GM21528 (cell line): ENCODE data around the gene ASTL.
"Not testable (repeated sequence)": the region's sequence is repeated elsewhere in the genome, so short reads cannot be mapped to it uniquely, and the experiment has no call there.

ENCODE experiments used
- ATAC-seq: cut with Tn5 transposase; IDR thresholded peaks from one replicate; pipeline ENCODE4 v1.9.1; 2021; ENCODE audit warnings: mild to moderate bottlenecking, moderate library complexity; ENCODE audit not compliant: unreplicated experiment, low FRiP score

The ASTL gene

DNA sequence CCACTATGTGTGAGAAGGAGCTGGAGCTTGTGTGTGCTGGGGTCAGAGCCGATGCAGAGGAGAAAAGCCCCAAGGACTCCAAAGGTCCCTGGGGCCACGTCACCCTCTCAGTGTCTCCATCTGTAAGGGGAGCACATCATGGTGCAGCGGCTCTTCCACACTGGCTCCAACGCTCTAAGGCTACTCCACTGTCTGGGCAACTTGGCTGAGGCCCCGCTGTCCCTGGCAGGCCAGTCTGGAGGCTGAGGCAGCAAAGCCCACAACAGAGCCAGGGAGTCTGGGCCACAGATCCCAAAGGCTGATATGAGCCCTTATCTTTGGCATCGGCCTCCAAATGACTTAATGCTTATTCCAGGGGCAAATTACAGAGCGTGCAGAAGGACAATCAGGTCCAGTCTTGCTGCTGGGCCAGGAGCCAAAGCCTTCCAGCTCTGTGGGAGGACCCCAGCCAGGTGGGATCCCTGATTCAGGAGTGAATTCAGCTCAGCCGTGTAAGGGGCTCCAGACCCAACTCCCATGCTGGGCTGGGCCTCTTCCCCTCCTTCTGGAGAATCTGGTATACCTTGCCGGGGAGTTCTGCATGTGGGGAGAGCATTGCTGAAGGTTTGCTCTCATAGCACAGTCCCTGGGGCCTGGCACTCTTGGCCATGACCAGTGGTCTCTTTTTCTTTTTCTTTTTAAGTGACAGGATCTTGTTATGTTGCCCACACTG lies 8.7 kb upstream of the ASTL start:
- no peak for ATAC-seq

DNA sequence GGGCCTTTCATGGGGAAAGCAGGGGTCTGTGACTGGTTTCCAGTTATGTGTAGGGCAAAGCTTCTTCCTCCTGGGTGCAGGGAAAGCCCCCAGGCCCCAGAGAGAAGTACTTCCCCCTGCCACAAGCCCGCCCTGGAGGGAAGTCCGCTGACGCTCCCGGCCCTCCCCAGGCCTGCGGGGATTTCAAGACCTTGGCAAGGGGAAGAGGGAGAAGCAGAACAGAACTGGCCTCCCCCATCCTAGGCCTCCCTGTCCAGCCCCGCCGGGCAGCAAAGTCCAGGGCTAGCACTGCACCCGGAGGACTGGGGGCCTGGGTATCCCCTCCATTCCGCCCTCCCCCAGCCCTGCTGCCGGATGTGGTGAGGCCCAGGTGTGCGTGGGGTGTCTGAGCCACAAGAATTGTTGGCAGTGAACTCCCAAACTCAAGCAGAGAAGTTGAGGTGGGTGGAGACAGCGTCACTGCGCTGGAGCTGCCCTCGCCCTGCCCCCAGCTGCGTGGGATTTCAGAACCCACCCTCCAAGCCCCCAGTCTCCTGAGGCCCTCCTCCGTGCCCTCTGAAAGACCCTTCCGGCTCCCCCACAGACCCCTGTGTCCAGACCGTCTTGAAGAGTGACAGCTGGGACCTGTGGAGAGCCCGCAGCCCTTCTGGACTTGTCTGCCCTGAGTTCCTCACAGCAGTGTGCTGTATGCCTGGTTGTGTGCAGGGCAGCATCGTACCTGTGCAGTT lies 8.0 kb upstream of the ASTL start:
- ATAC-seq: peak; percentile 31

DNA sequence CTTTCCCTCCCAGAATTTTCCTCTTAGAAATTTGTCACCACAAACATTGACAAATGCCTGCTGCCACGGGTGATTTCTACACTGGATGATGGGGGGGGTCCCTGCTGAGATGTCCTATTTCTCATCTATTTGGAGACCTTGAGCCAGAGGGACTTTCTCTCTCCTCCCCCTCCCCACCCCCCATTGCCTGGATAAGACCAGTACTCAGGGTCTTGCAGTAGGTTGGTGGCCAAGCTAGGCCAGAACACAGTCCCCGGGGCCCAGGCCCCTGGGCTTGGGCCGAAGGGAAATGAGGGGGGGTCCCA lies 7.5 kb upstream of the ASTL start:
- ATAC-seq: no peak

DNA sequence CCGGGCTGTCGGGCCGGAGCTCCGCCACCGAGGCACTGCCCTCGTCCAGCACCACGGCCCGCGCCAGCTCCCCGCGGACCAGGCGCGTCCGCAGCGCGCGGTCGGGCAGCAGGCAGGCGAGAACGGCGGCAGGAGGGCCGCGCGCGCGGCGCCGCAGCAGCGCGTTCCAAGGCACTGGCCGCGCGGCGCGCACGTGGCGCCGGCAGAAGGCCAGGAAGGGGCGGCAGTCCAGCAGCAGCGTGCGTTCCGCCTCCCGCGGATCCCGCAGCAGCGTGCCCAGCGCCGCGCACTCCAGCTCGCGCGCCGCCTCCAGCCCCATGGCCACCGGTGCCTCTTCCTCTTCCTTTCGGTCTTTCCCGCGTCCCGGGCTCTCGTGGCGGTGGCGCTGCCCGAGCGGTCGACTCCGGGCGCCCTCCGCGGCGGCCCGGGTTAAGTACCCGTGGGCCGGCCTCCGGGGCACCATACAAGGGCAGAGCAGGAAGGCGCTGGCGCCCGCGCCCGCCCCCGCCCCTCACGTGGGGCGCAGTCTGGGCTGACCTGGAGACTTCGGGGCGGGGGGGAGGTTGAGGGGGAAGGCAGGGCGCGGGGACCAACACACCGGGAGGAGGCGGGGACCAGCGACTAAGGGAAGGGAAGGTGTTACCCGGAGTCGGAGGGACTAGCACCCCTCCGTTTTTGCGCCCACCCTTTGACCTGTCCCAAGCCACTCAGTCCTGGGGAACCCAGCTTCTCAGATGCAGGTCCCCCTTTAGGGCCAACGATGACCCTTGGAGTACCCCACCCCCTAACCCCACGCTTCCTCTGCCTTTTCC lies 6.9 kb upstream of the ASTL start, which contains the start of gene DUSP2:
DUSP2 (minus strand) TSS at position 405 of the 812 bp plus-strand sequence; CDS start at position 319, 86 bp downstream.
- ATAC-seq: peak; percentile 49

DNA sequence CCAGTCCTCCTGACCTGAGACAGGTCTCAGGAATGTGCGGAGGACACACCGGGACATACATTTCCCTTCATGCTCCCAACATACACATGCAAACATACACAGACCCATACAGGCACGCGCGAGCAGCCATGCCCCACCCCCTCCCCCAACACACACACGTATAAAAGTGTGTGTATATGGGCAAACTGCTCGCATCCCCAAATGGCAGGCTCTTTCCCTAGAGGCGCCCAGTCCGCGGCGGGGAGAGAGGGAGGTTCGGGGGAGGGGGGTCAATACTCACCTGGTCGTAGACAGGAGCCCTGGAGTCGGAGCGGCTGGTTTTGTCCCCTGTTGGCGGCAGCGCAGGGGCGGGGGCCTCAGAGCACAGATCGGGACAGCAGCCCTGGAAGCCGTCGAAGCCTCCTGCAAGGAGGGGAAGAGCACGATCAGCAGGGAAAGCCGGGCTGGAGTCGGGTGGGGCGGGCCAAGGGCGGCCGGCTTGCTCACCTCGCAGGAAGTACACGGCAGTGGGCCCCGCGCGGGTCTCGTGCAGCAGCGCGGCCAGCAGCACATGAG lies 6.3 kb upstream of the ASTL start:
- no peak for ATAC-seq

DNA sequence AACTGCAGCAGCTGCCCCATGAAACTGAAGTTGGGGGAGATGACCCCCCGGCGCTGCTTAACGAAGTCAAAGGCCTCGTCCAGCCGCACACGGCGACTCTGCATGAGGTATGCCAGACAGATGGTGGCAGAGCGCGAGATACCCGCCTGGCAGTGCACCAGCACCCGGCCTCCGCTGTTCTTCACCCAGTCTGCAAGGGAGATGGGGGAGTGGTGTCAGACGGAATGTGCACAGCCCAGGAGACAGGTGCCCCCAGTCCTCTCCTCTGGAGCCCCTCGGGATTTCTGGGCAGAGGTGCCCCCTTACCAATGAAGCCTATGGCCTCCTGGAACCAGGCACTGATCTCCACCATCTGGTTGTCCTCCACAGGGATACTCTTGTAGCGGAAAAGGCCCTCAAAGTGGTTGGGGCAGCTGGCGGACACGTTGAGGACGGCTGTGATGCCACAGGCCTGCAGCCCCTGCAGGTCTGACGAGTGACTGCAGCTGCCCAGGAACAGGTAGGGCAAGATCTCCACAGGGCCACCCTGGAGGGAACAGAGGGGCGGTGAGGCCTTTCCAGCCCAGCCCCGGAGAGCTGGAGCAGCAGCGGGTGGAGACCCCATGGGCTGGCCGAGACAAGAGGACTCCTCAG lies 5.7 kb upstream of the ASTL start:
- no peak for ATAC-seq

DNA sequence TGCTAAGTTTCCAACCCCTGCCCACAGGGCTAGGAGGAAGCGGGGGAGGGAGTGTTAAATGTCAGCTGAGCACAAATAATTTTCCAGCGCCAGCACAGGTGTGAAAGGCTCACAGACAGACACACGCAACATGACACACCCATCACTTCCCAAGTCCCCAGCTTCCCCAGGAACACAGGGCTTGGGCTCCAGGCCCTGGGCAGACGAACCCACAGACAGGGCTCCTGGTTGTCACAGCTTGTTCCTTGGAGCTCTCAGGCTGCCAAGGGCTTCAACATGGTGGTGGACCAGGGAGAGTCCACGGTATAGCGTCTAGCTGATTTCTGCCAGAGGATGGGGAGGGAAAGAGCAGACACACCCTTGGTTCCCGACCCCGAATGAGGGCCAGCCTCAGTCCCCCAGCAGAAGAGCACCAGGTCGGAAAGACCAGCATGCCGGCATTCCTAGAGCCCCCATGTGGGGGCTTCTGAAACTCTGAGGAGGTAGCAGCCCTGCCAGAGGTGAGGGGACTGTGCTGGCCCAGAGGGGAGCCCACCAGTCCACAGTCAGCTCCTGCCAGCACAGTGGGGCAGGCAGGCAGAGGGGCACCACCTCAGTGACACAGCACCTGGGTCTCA lies 5.0 kb upstream of the ASTL start:
- ATAC-seq: no peak

DNA sequence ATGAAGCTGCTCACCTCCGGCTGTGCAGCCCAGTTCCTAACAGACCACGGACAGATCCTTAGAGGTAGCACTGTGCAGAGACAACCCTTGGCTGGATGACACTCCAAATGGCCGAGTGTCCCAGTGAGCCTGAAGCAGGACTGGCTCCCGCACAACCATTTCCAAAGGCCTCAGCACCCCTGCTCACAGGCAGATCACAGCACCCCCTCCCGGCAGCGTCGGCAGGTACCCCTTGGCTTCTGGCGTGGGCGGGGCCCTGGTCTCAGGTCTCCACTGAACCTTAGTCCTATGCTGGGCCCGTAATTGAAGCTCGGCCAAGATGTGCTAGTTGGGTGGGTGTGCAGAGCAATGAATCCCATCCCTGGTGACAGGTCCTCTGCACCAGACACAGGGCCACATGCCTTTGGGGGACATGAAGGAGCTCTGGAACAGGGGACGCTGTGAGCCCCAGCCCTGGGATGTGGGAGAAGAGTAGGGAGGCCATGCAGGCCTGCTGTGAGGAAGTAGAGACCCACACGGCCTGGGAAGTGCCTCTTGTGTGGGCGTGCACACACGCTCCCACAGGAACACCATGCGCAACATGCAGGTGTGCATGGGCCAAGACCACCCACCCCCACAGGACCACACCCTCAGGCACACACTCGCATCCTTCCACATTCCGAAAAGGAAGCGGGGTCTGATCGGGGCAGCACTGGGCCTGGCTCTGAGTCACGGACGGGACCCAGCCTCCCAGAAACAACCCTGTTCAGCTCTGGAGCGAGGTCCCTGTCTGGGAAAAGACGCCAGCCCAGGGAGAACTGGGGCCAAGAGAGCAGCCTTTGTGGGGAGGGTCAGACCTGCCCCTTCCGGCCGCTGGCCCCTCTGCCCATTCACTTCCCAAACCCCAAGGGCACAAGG lies 4.2 kb upstream of the ASTL start:
- no peak for ATAC-seq

DNA sequence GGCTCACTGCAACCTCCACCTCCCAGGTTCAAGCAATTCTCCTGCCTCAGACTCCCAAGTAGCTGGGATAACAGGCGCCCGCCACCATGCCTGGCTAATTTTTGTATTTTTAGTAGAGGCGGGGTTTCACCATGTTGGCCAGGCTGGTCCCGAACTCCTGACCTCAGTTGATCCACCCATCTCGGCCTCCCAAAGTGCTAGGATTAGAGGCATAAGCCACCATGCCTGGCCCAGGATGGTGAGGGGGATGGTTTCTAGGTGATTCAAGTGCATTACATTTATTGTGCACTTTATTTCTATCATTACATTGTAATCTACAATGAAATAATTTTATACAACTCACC lies 3.3 kb upstream of the ASTL start:
- ATAC-seq: not testable (repeated sequence)

DNA sequence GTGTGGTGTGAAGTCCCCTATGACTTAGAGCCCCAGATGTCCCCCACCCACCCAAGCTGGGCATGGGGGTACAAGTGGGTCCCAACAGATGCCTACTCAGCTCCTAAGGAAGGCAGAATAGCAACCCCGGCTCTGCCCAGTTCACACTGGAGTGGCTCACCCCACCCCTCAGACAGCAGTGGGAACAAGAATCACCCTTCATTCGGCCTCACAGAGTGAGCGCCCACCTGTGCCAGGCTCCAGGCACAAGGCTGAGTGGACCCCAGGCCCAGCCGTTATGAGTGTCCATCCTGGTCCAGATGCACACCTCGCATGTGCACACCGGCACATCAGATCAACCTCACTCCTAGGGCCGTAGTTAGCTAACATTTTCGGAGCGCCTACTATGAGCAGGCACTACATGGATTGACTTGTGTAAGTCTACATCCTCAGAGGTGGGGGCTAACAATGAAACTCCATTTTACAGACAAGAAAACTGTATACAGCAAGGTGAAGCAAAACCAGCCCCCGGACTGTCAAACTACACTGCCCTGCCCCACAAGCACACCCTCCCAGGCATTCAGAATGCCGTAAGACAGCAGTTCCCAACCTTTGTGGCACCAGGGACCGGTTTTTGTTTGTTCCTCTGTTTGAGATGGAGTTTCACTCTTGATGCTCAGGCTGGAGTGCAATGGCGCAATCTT lies 2.8 kb upstream of the ASTL start:
- no peak for ATAC-seq

DNA sequence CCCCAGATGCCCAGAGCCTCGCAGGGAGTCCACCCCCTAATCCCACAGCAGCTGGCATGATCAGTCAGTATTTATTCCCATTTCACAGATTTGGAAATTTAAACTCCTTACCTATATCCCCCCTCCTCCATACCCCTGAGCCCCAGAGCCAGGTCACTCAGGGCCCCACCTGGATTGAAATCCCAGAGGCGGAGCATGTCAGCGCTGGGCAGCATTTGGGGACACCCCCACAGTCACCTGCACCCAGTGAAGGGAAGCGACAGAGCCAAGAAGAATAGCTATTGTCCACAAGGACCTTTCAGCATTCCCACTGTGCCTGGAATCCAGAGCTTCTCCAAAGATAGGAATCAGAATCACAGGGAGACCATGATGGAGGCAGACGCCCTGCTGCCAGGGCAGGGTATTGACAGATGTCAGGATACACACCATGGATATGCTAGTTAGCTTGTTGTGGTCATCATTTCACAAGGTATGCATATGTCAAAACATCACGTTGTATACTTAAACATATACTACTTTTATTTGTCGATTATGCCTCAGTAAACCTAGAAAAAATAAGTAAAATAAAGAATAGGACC lies 968 bp upstream of the ASTL start:
- ATAC-seq: no peak

DNA sequence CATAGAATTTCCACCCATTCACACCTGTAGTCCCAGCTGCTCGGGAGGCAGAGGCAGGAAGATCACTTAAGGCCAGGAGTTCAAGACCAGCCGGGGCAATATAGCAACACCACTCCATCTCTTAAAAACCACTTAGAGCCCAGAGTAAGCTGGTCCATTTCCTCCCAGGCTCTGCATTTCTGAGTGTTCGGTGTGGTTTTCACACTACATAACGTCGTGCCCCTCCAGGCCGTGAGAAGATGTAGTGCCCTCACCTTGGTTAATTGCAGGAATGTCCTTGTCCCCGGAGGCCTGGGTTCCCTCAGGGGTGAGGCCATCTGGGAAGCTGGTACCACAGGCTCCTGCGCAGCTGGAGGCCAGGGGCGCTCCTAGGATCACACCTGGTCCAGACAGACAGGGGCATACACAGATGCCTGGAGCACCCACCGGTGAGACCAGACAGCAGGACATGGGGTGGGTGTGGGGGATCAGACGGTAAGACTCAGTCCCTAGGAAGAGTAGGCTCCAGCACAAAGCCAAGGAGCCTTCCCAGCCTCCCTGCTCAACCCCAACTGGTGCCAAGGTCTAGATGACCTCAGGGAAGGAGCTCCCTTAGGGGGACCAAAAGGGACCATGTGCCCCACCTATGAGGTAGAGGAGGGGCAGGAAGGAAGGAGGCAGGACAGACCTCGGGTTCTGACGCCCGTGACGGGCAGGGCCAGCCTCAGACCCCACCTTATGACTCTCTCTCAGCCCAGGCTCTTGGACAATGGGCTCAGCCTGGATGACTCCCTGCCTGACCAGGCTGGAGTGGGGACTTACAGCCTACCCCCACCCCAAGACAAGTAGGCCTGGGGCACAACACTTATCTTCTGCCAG lies 752 bp downstream of the ASTL start:
- ATAC-seq: no peak

DNA sequence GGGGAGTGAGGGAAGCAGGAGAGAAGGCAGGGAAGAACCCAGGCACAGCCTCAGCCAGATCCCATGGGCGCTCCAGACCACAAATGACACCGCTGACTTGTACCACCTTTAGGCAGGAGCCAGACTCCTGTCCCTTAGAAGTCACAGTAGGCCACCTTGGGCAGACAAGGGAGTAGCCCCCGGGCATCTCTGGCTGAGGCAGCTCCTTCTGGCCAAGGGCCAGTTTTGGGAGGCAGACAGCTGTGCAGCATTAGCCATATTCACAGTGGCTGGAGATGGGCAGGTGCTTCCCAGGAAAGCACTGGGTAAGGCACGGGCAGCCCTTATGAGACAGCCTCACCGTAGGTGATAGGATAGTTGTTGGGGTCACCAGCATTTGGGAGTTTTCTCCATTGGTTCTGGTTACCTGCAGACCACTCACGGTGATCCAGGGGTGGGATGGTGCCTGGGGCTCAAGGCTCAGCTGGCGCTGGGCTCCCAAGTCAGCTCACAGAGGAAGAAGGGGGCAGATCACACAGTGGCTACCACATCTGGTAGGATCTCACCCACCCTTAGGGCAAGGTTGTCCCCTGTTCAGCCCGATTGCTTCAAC lies 2.1 kb downstream of the ASTL start:
- ATAC-seq: no peak

DNA sequence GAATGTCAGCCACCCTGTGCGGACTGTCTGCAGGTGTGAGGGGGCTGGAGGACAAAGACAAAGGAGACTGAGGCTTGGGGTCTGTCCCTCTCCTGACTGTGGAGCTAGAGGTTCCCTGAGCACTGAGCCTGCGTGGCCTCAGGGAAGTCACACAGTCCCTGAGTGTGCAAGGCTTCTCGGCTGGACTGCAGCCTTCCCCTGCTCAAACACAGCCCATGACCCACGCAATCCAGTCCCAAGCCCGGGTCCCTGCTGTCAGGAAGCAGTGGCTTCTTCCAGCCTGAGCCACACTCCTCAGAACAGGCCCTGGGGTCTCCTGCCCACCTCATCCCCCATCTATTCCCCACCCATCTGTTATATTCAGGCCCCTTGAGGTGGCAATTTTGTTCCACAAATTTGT lies 2.7 kb downstream of the ASTL start:
- no peak for ATAC-seq

DNA sequence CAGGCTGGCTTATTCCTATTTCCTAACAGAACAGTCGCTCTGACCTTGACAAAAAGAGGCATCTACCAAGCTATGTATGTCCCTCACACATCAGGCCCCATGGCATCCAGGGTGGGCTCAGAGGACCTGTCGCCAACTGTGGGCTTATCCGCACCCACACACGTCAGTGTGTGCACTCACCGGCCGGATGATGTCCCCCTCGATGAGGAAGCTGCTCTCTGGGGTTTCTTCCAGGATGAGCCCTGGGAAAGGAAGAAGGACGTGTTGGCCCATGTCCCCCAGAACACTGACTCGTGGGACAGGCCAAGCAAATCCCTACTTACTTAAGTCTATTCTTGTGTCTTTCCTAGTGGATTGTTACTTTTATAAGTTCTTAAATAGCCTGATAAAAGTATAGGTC lies 3.1 kb downstream of the ASTL start:
- no peak for ATAC-seq

DNA sequence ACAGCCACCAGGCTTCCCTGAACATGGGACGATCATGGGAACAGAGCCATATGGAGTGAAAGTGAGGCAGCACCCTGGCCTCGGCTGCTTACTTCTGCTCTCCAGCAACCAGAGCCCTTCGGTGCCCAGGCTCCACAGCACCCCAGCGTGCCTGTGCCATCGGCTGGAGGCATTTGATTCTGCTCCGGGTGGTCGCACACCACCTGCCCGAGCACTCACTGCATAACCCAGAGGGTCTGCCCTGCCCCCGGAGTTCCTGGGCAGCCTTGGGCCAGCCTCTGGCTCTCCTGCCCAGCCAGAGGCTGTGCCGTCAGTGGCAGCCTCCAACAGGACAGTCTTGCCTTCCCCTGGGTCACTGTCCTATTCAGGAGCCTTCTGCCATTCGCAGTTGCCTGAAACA lies 3.9 kb downstream of the ASTL start:
- ATAC-seq: no peak
